ENCODE data around the gene CRYBB1. TPM values are rescaled to one million over a fixed set of nuclear protein-coding genes. Genes with fewer than 3 reads are reported as not detected.

The CRYBB1 gene
- total and polyA plus RNA-seq, 3 experiments from 2014 or later: not detected

GRCh38 chr22:26597480-26597879, 20.3 kb downstream of the CRYBB1 start:
- no peaks in the 10 kb centered on the region for H3K9me3 ChIP-seq (ENCODE audit: low read length)
- Mint-ChIP-seq H3K36me3 (no peaks in the 10 kb centered on the region), H3K9me3 (no peaks in the 10 kb centered on the region), H3K4me1 (peaks cover 61 to 83% (median 67%) of the 10 kb centered on the region in 3 donors), H3K27me3 (no peaks in the 10 kb centered on the region), H3K27ac (peak overlapping the region; percentile 75 to 97 (median 88)), H3K4me3 (peak overlapping the region in 6 of 7 donors; percentile 50 to 72 (median 68))
- no peak overlapping the region for H3K27ac ChIP-seq (ENCODE audit: low read depth, low read length)
- no peak for DNase-seq
- peaks cover 52% of the 10 kb centered on the region for H3K4me1 ChIP-seq (ENCODE audit: insufficient read depth, low read length)
- ChIA-PET CTCF (interaction anchor here (1.0 kb wide), 1 partner anchor 13 kb away, joined by 3 read pairs; no protein-coding TSS in a partner anchor), POLR2A (interaction anchor here (0.9 to 1.4 kb wide), 3 partner anchors 9 to 46 kb away, joined by 3 to 4 read pairs (median 4); no protein-coding TSS in a partner anchor)
- no peak overlapping the region for H3K4me3 ChIP-seq (ENCODE audit: low read length)
- H3K36me3 ChIP-seq (ENCODE audit: insufficient read depth, low read length): no peaks in the 10 kb centered on the region
- no peaks in the 10 kb centered on the region for H3K27me3 ChIP-seq (ENCODE audit: insufficient read depth, low read length, poor library complexity, severe bottlenecking)

GRCh38 chr22:26597026-26597425, 20.8 kb downstream of the CRYBB1 start:
- no peak overlapping the region for H3K27ac ChIP-seq (ENCODE audit: low read depth, low read length)
- Mint-ChIP-seq H3K4me1 (peaks cover 65 to 87% (median 72%) of the 10 kb centered on the region in 3 donors), H3K27me3 (no peaks in the 10 kb centered on the region), H3K27ac (peak overlapping the region; percentile 75 to 97 (median 88)), H3K9me3 (no peaks in the 10 kb centered on the region), H3K36me3 (no peaks in the 10 kb centered on the region), H3K4me3 (peak overlapping the region; percentile 0 to 72 (median 66))
- no peaks in the 10 kb centered on the region for H3K27me3 ChIP-seq (ENCODE audit: insufficient read depth, low read length, poor library complexity, severe bottlenecking)
- DNase-seq: peak in 3 of 5 donors; percentile 71 to 86 (median 83)
- no peak overlapping the region for H3K4me3 ChIP-seq (ENCODE audit: low read length)
- H3K9me3 ChIP-seq (ENCODE audit: low read length): no peaks in the 10 kb centered on the region
- H3K4me1 ChIP-seq (ENCODE audit: insufficient read depth, low read length): peaks cover 57% of the 10 kb centered on the region
- no peaks in the 10 kb centered on the region for H3K36me3 ChIP-seq (ENCODE audit: insufficient read depth, low read length)
- POLR2A ChIA-PET: interaction anchor here (0.9 to 1.4 kb wide), 3 partner anchors 10 to 46 kb away, joined by 3 to 4 read pairs (median 4); no protein-coding TSS in a partner anchor
- CTCF ChIA-PET: interaction anchor here (1.0 to 1.4 kb wide), 3 partner anchors 10 to 22 kb away, joined by 3 read pairs; no protein-coding TSS in a partner anchor

- H3K27ac ChIP-seq (ENCODE audit: low read depth, low read length): no peak overlapping the region
- peaks cover 0 to 8% (median 0%) of the 10 kb centered on the region in 3 donors for H3K36me3 Mint-ChIP-seq
- no peaks in the 10 kb centered on the region for H3K9me3 ChIP-seq (ENCODE audit: low read length)
- H3K27ac Mint-ChIP-seq: peak overlapping the region; percentile 80 to 95 (median 91)
- peak overlapping the region; percentile 32 to 70 (median 56) for H3K4me3 Mint-ChIP-seq
- no peaks in the 10 kb centered on the region for H3K27me3 Mint-ChIP-seq
- H3K4me3 ChIP-seq (ENCODE audit: low read length): no peak overlapping the region
- no peaks in the 10 kb centered on the region for H3K9me3 Mint-ChIP-seq
- CTCF ChIA-PET: interaction anchor here (0.9 to 1.5 kb wide), 2 partner anchors 40 to 67 kb away, joined by 3 to 4 read pairs; no protein-coding TSS in a partner anchor
- POLR2A ChIA-PET: interaction anchor here (0.5 to 1.1 kb wide), 4 partner anchors 13 to 47 kb away, joined by 3 to 5 read pairs (median 4); no protein-coding TSS in a partner anchor
- DNase-seq: no peak
- no peaks in the 10 kb centered on the region for H3K27me3 ChIP-seq (ENCODE audit: insufficient read depth, low read length, poor library complexity, severe bottlenecking)
- H3K4me1 ChIP-seq (ENCODE audit: insufficient read depth, low read length): peaks cover 73% of the 10 kb centered on the region
- no peaks in the 10 kb centered on the region for H3K36me3 ChIP-seq (ENCODE audit: insufficient read depth, low read length)
- H3K4me1 Mint-ChIP-seq: peaks cover 64 to 87% (median 72%) of the 10 kb centered on the region in 3 donors
Observed at GRCh38 chr22:26593763-26594162, 24.1 kb downstream of the CRYBB1 start.

- POLR2A ChIA-PET: interaction anchor here (0.6 to 1.6 kb wide), 4 partner anchors 15 to 80 kb away, joined by 4 to 9 read pairs (median 5); no protein-coding TSS in a partner anchor
- Histone ChIP-seq H3K36me3 (ENCODE audit: insufficient read depth, low read length) (no peaks in the 10 kb centered on the region), H3K27ac (ENCODE audit: low read depth, low read length) (peak overlapping the region; percentile 52), H3K27me3 (ENCODE audit: insufficient read depth, low read length, poor library complexity, severe bottlenecking) (no peaks in the 10 kb centered on the region), H3K4me3 (ENCODE audit: low read length) (peak overlapping the region; percentile 3), H3K9me3 (ENCODE audit: low read length) (no peaks in the 10 kb centered on the region), H3K4me1 (ENCODE audit: insufficient read depth, low read length) (peaks cover 62% of the 10 kb centered on the region)
- DNase-seq: peak; percentile 37 to 82 (median 74)
- Mint-ChIP-seq H3K9me3 (no peaks in the 10 kb centered on the region), H3K4me3 (peak overlapping the region; percentile 60 to 86 (median 76)), H3K36me3 (peaks cover 0 to 15% (median 0%) of the 10 kb centered on the region in 3 donors), H3K27me3 (no peaks in the 10 kb centered on the region), H3K4me1 (peaks cover 64 to 87% (median 71%) of the 10 kb centered on the region in 3 donors), H3K27ac (peak overlapping the region; percentile 57 to 94 (median 82))
- CTCF ChIA-PET: interaction anchor here (1.6 to 2.0 kb wide), 2 partner anchors 29 to 55 kb away, joined by 5 to 8 read pairs; no protein-coding TSS in a partner anchor
Observed at GRCh38 chr22:26592421-26592891, 25.4 kb downstream of the CRYBB1 start.

- H3K36me3 ChIP-seq (ENCODE audit: insufficient read depth, low read length): no peaks in the 10 kb centered on the region
- H3K4me3 Mint-ChIP-seq: peak within 1 kb of the TSS; percentile 95 to 98 (median 96)
- peak within 1 kb of the TSS; percentile 83 for H3K4me3 ChIP-seq (ENCODE audit: low read length)
- H3K27me3 Mint-ChIP-seq: no peaks in the 10 kb centered on the region
- no peaks in the 10 kb centered on the region for H3K9me3 ChIP-seq (ENCODE audit: low read length)
- H3K27ac ChIP-seq (ENCODE audit: low read depth, low read length): peak within 1 kb of the TSS; percentile 78
- peaks cover 69% of the 10 kb centered on the region for H3K4me1 ChIP-seq (ENCODE audit: insufficient read depth, low read length)
- peak within 1 kb of the TSS; percentile 90 to 98 (median 95) for H3K27ac Mint-ChIP-seq
- ChIA-PET POLR2A (interaction anchor here (1.0 kb wide), 1 partner anchor 83 kb away, joined by 3 read pairs; no protein-coding TSS in a partner anchor), CTCF (interaction anchor here (1.0 kb wide), 1 partner anchor 87 kb away, joined by 3 read pairs; no protein-coding TSS in a partner anchor)
- peak; percentile 74 to 85 (median 78) for DNase-seq
- no peaks in the 10 kb centered on the region for H3K27me3 ChIP-seq (ENCODE audit: insufficient read depth, low read length, poor library complexity, severe bottlenecking)
- H3K9me3 Mint-ChIP-seq: no peaks in the 10 kb centered on the region
- H3K36me3 Mint-ChIP-seq: peaks cover 0 to 21% (median 0%) of the 10 kb centered on the region in 3 donors
- H3K4me1 Mint-ChIP-seq: peaks cover 74 to 90% (median 83%) of the 10 kb centered on the region in 3 donors
Observed at GRCh38 chr22:26589845-26590736, 27.7 kb downstream of the CRYBB1 start, which contains the start of gene TPST2. Gene TPST2 (minus strand): TSS chr22:26590132. CDS start chr22:26541630, 48,502 bp downstream.

- Histone ChIP-seq H3K4me1 (ENCODE audit: insufficient read depth, low read length) (peaks cover 71% of the 10 kb centered on the region), H3K4me3 (ENCODE audit: low read length) (peak overlapping the region; percentile 83), H3K9me3 (ENCODE audit: low read length) (no peaks in the 10 kb centered on the region), H3K27ac (ENCODE audit: low read depth, low read length) (peak overlapping the region; percentile 78), H3K36me3 (ENCODE audit: insufficient read depth, low read length) (no peaks in the 10 kb centered on the region), H3K27me3 (ENCODE audit: insufficient read depth, low read length, poor library complexity, severe bottlenecking) (no peaks in the 10 kb centered on the region)
- Mint-ChIP-seq H3K36me3 (peaks cover 0 to 27% (median 0%) of the 10 kb centered on the region in 3 donors), H3K4me1 (peaks cover 76 to 90% (median 84%) of the 10 kb centered on the region in 3 donors), H3K27ac (peak overlapping the region; percentile 81 to 96 (median 94)), H3K4me3 (peak overlapping the region; percentile 90 to 95 (median 93)), H3K27me3 (no peaks in the 10 kb centered on the region), H3K9me3 (no peaks in the 10 kb centered on the region)
- CTCF ChIA-PET: interaction anchor here (1.0 kb wide), 1 partner anchor 86 kb away, joined by 3 read pairs; no protein-coding TSS in a partner anchor
- POLR2A ChIA-PET: no interaction called here
- DNase-seq: peak in 4 of 5 donors; percentile 17 to 57 (median 24)
Observed at GRCh38 chr22:26589367-26589844, 28.4 kb downstream of the CRYBB1 start.

- Mint-ChIP-seq H3K27me3 (no peaks in the 10 kb centered on the region), H3K36me3 (peaks cover 0 to 31% (median 2%) of the 10 kb centered on the region in 3 donors), H3K4me3 (peak overlapping the region; percentile 90 to 95 (median 93)), H3K27ac (peak overlapping the region; percentile 81 to 96 (median 94)), H3K4me1 (peaks cover 76 to 90% (median 84%) of the 10 kb centered on the region in 3 donors), H3K9me3 (no peaks in the 10 kb centered on the region)
- Histone ChIP-seq H3K9me3 (ENCODE audit: low read length) (no peaks in the 10 kb centered on the region), H3K36me3 (ENCODE audit: insufficient read depth, low read length) (no peaks in the 10 kb centered on the region), H3K4me3 (ENCODE audit: low read length) (peak overlapping the region; percentile 83), H3K27me3 (ENCODE audit: insufficient read depth, low read length, poor library complexity, severe bottlenecking) (no peaks in the 10 kb centered on the region), H3K4me1 (ENCODE audit: insufficient read depth, low read length) (peaks cover 70% of the 10 kb centered on the region), H3K27ac (ENCODE audit: low read depth, low read length) (peak overlapping the region; percentile 78)
- DNase-seq: no peak
- CTCF ChIA-PET: interaction anchor here (1.0 kb wide), 2 partner anchors 9 to 86 kb away, joined by 3 read pairs; no protein-coding TSS in a partner anchor
- POLR2A ChIA-PET: no interaction called here
Observed at GRCh38 chr22:26588729-26589366, 29.0 kb downstream of the CRYBB1 start.

Data from CD8-positive, alpha-beta memory T cell (primary cell).